ENCODE measurements around the gene NTSR1.

GRCh38 chr20:62787866-62788265 lies 79.2 kb downstream of the NTSR1 start:
- no peak for TF ChIP-seq ZNF274 (IDR thresholded peaks at IDR 0.05; ENCODE audit: low read depth, low read length)
- no peak for TF ChIP-seq SUZ12 (IDR thresholded peaks at IDR 0.05; ENCODE audit: extremely low read depth, insufficient read depth, insufficient read length)

All from NT2/D1 (cell line).